ENCODE results near the gene PSME1.

The PSME1 gene

GRCh38 chr14:24115422-24116127 is 20.4 kb upstream of the PSME1 start:
- no peak for DNase-seq (ENCODE audit: low spot score)

GRCh38 chr14:24116128-24116814 is 19.7 kb upstream of the PSME1 start:
- no peak for DNase-seq (ENCODE audit: low spot score)
- TF ChIP-seq CTCF (IDR thresholded peaks at IDR 0.05; ENCODE audit: extremely low read depth, missing control alignments): no peak

More at GRCh38 chr14:24115422-24116127, 20.4 kb upstream of the PSME1 start:
- no peak for TF ChIP-seq CTCF (IDR thresholded peaks at IDR 0.05; ENCODE audit: extremely low read depth, missing control alignments)

GRCh38 chr14:24117179-24117578 is 18.8 kb upstream of the PSME1 start:
- no peak for TF ChIP-seq CTCF (IDR thresholded peaks at IDR 0.05; ENCODE audit: extremely low read depth, missing control alignments)
- no peak for DNase-seq (ENCODE audit: low spot score)

GRCh38 chr14:24119691-24120090 is 16.3 kb upstream of the PSME1 start:
- no peak for TF ChIP-seq CTCF (IDR thresholded peaks at IDR 0.05; ENCODE audit: extremely low read depth, missing control alignments)
- no peak for DNase-seq (ENCODE audit: low spot score)

- no peak for DNase-seq (ENCODE audit: low spot score)
- TF ChIP-seq CTCF (IDR thresholded peaks at IDR 0.05; ENCODE audit: extremely low read depth, missing control alignments): no peak
Measured at GRCh38 chr14:24121210-24121609, 14.8 kb upstream of the PSME1 start.

- no peak for DNase-seq (ENCODE audit: low spot score)
- no peak for TF ChIP-seq CTCF (IDR thresholded peaks at IDR 0.05; ENCODE audit: extremely low read depth, missing control alignments)
Measured at GRCh38 chr14:24122416-24122815, 13.6 kb upstream of the PSME1 start.

GRCh38 chr14:24122898-24123297 is 13.1 kb upstream of the PSME1 start:
- no peak for TF ChIP-seq CTCF (IDR thresholded peaks at IDR 0.05; ENCODE audit: extremely low read depth, missing control alignments)
- DNase-seq (ENCODE audit: low spot score): no peak

Data from GM20000 (cell line).